HUDEP-2 (cell line): ENCODE measurements around the gene APBA1.
"Not testable (repeated sequence)": the region's sequence is repeated elsewhere in the genome, so short reads cannot be mapped to it uniquely, and the experiment has no call there.

Experiments used
- DNase-seq, 76 experiments: peaks; one replicate each; lab custom pipeline; 2025; ENCODE audit not compliant: unreplicated experiment in 76 of 76; lab: John Stamatoyannopoulos, UW

Gene APBA1

GRCh38 chr9:69609156-69609555, 63.0 kb downstream of the APBA1 start:
- DNase-seq = no peak

- DNase-seq = no peak
Observed at GRCh38 chr9:69606089-69606488, 66.1 kb downstream of the APBA1 start.

GRCh38 chr9:69605406-69605805, 66.8 kb downstream of the APBA1 start:
- no peak for DNase-seq

GRCh38 chr9:69604568-69605219, 67.5 kb downstream of the APBA1 start:
- DNase-seq = no peak

- no peak for DNase-seq
Observed at GRCh38 chr9:69603656-69604055, 68.5 kb downstream of the APBA1 start.

- no peak for DNase-seq
Observed at GRCh38 chr9:69602773-69603172, 69.4 kb downstream of the APBA1 start.

- DNase-seq = no peak
Observed at GRCh38 chr9:69601698-69602097, 70.5 kb downstream of the APBA1 start.

GRCh38 chr9:69600314-69601047, 71.7 kb downstream of the APBA1 start:
- no peak for DNase-seq

- no peak for DNase-seq
Observed at GRCh38 chr9:69599232-69599971, 72.8 kb downstream of the APBA1 start.

GRCh38 chr9:69596906-69597305, 75.3 kb downstream of the APBA1 start:
- not testable (repeated sequence) for DNase-seq

- DNase-seq = no peak
Observed at GRCh38 chr9:69594180-69594579, 78.0 kb downstream of the APBA1 start.

GRCh38 chr9:69593756-69594155, 78.4 kb downstream of the APBA1 start:
- no peak for DNase-seq

GRCh38 chr9:69593301-69593700, 78.9 kb downstream of the APBA1 start:
- no peak for DNase-seq

- no peak for DNase-seq
Observed at GRCh38 chr9:69590266-69590665, 81.9 kb downstream of the APBA1 start.

- no peak for DNase-seq
Observed at GRCh38 chr9:69589156-69589555, 83.0 kb downstream of the APBA1 start.

- DNase-seq = no peak
Observed at GRCh38 chr9:69585571-69585970, 86.6 kb downstream of the APBA1 start.

GRCh38 chr9:69584759-69585158, 87.4 kb downstream of the APBA1 start:
- no peak for DNase-seq

GRCh38 chr9:69583645-69584234, 88.4 kb downstream of the APBA1 start:
- DNase-seq = no peak

- DNase-seq = no peak
Observed at GRCh38 chr9:69582544-69583297, 89.5 kb downstream of the APBA1 start.

- DNase-seq = no peak
Observed at GRCh38 chr9:69582018-69582417, 90.2 kb downstream of the APBA1 start.
